Activated CD4-positive, alpha-beta T cell treated with anti-CD3 and anti-CD28 coated beads for 36 hours (primary cell): ENCODE results near the gene EFNA5. TPM values are rescaled to one million over a fixed set of nuclear protein-coding genes. Genes with fewer than 3 reads are reported as not detected.

Experiments used
- ATAC-seq: fragments of 200-7000 bp; cut with Tn5 transposase; one replicate; pipeline ENCODE4 v1.10.0; 2021; ENCODE audit warnings: mild to moderate bottlenecking, moderate library complexity
- CTCF ChIA-PET: fragments of 350-600 bp; sonication (Branson Sonifier 250); formaldehyde crosslinking; loops from one replicate; lab custom pipeline; 2021; ENCODE audit warnings: antibody characterized with exemption; lab: Charles Lee
- POLR2A ChIA-PET: fragments of 350-600 bp; sonication (Branson Sonifier 250); formaldehyde crosslinking; loops from one replicate; lab custom pipeline; 2021; ENCODE audit warnings: antibody characterized with exemption, inconsistent platforms; lab: Charles Lee
- DNase-seq: peaks from one replicate; pipeline ENCODE4 v3.0.0-alpha.2; 2020
- H3K27ac Mint-ChIP-seq: one replicate; pipeline ENCODE4 v1.8.0; 2021; ENCODE audit warnings: mixed read lengths
- H3K27me3 Mint-ChIP-seq: one replicate; pipeline ENCODE4 v1.8.0; 2021; ENCODE audit warnings: mixed read lengths
- H3K36me3 Mint-ChIP-seq: one replicate; pipeline ENCODE4 v1.8.0; 2021; ENCODE audit warnings: low read depth, mixed read lengths
- H3K4me1 Mint-ChIP-seq: one replicate; pipeline ENCODE4 v1.8.0; 2021; ENCODE audit warnings: mixed read lengths
- H3K4me3 Mint-ChIP-seq: one replicate; pipeline ENCODE4 v1.8.0; 2021; ENCODE audit warnings: mild to moderate bottlenecking, moderate library complexity, mixed read lengths
- H3K9me3 Mint-ChIP-seq: one replicate; pipeline ENCODE4 v1.8.0; 2021; ENCODE audit warnings: low read depth, mixed read lengths
- intact Hi-C, 2 experiments: fragments of 100-400 bp; cut with DNase I in 1 of 2; cut with micrococcal nuclease in 1 of 2; formaldehyde crosslinking; loops; one replicate each; pipeline versions ENCODE4 v1.14.2 to v1.15.1; 2022 to 2024; cut with DNase I, micrococcal nuclease
- total RNA-seq, 2 experiments: library from RNA; stranded (reverse); gene quantifications; one replicate each; pipeline ENCODE4 v1.2.3, GENCODE V29; 2021

EFNA5 gene
- total RNA-seq, 2 experiments from 2014 or later, result not detected

DNA sequence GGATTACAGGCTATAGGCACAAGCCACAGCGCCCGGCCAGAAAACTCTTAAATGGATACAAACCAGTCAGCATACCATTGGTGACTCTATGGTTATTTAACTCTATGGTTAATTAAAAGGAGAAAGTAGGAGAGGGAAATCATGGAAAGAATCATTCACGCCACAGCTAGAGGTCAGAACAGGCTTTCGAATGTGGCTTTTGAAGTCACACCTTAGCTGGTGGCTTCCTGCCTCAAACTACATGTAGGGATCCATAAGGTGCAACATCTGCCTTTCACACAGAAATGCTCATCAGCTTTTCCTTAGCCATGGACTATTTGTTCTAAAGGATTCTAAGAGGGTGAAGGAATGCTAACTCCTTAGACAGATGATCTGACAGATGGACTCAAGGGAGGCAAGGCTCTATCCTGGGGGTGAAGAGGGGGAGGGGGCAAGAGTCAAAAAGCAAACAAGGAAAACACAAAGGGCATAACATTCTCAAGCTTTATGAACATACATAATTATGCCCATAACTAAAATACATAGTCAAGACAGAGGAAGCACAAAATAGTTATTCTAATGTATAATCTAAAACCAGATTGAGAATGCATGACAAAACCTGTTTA, 130.9 kb downstream of the EFNA5 start:
- Mint-ChIP-seq H3K27me3 (peaks cover 7% of the 10 kb centered on the region), H3K4me3 (no peak overlapping the region), H3K36me3 (no peaks in the 10 kb centered on the region), H3K4me1 (peaks cover 10% of the 10 kb centered on the region), H3K27ac (no peak overlapping the region), H3K9me3 (no peaks in the 10 kb centered on the region)
- ChIA-PET POLR2A (no interaction called here), CTCF (interaction anchor here (0.8 kb wide), 1 partner anchor 33 kb away, joined by 6 read pairs; no protein-coding TSS in a partner anchor)
- no peak for ATAC-seq
- intact Hi-C loops, result no loop called here
- no peak for DNase-seq

DNA sequence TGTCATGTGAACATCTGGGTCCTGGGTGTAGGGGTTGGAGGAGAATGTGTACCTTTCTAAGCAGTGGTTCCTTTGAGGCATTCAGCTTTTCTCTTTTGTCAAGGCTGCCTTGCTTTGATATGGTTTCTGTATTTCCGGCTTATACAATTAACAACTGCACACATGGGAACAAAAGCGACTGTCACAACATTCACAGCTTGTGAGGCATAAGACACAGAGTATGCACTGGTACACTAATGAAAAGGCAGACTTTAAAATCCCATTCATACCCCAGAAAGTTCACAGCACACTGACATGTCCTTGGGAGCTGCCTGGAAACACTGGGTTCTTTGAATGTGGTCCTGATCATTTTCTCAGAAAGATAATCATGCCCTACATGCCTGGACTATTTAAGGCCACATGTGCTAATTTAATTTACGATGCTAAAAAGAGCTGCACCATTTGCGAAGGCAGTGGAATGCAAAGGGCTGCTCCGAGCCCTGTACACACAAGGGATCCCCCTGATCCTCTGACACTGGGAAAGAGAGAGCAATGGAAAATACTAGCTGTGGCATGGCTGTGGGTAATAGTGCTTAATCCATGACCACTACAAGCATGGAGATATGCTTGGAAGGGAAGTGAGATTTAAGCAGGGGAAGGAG, 131.8 kb downstream of the EFNA5 start:
- intact Hi-C loops, result no loop called here
- ChIA-PET CTCF (interaction anchor here (1.0 kb wide), 1 partner anchor 35 kb away, joined by 5 read pairs; no protein-coding TSS in a partner anchor), POLR2A (no interaction called here)
- no peak for ATAC-seq
- no peak for DNase-seq
- H3K27me3 Mint-ChIP-seq, result peaks cover 8% of the 10 kb centered on the region
- peaks cover 10% of the 10 kb centered on the region for H3K4me1 Mint-ChIP-seq
- H3K36me3 Mint-ChIP-seq, result no peaks in the 10 kb centered on the region
- H3K27ac Mint-ChIP-seq, result no peak overlapping the region
- H3K9me3 Mint-ChIP-seq, result no peaks in the 10 kb centered on the region
- no peak overlapping the region for H3K4me3 Mint-ChIP-seq

GRCh38 chr5:107538331-107538730, 132.4 kb downstream of the EFNA5 start:
- H3K36me3 Mint-ChIP-seq, result no peaks in the 10 kb centered on the region
- ChIA-PET POLR2A (no interaction called here), CTCF (interaction anchor here (1.0 kb wide), 1 partner anchor 34 kb away, joined by 5 read pairs; no protein-coding TSS in a partner anchor)
- H3K27ac Mint-ChIP-seq, result no peak overlapping the region
- DNase-seq, result no peak
- intact Hi-C loops, result no loop called here
- H3K4me1 Mint-ChIP-seq, result peaks cover 10% of the 10 kb centered on the region
- peaks cover 9% of the 10 kb centered on the region for H3K27me3 Mint-ChIP-seq
- ATAC-seq, result no peak
- no peaks in the 10 kb centered on the region for H3K9me3 Mint-ChIP-seq
- H3K4me3 Mint-ChIP-seq, result no peak overlapping the region

DNA sequence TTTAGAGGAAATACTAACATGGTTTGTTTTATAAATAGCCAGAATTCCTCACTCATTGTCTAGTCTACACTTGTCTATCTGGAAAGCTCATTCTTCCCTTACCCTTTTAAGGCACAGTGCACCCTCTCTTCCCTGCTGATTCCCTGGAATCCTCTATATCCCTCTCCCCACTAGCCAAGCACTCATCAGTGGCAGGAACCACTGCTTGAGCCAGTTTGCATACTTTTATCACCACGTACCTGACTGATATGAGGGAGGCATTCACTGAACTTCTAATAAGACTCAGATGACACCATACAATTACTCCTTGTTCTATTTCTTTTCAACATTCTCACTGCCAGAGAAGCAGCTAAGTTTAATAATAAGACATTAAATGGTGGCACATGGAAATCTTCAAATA, 134.9 kb downstream of the EFNA5 start:
- intact Hi-C loops, result no loop called here
- ChIA-PET POLR2A (no interaction called here), CTCF (interaction anchor here (1.0 kb wide), 1 partner anchor 13 kb away, joined by 3 read pairs; no protein-coding TSS in a partner anchor)
- H3K27me3 Mint-ChIP-seq, result peaks cover 16% of the 10 kb centered on the region
- DNase-seq (no peak), ATAC-seq (no peak)
- H3K9me3 Mint-ChIP-seq, result no peaks in the 10 kb centered on the region
- peaks cover 10% of the 10 kb centered on the region for H3K4me1 Mint-ChIP-seq
- H3K36me3 Mint-ChIP-seq, result no peaks in the 10 kb centered on the region
- H3K27ac Mint-ChIP-seq, result no peak overlapping the region
- no peak overlapping the region for H3K4me3 Mint-ChIP-seq

GRCh38 chr5:107533910-107534876, 136.5 kb downstream of the EFNA5 start:
- H3K4me3 Mint-ChIP-seq, result no peak overlapping the region
- intact Hi-C loops, result no loop called here
- ChIA-PET CTCF (interaction anchor here (1.0 kb wide), 2 partner anchors 28 to 38 kb away, joined by 3 to 4 read pairs; no protein-coding TSS in a partner anchor), POLR2A (no interaction called here)
- ATAC-seq (no peak), DNase-seq (no peak)
- H3K27me3 Mint-ChIP-seq, result peaks cover 14% of the 10 kb centered on the region
- no peaks in the 10 kb centered on the region for H3K9me3 Mint-ChIP-seq
- peaks cover 10% of the 10 kb centered on the region for H3K4me1 Mint-ChIP-seq
- no peak overlapping the region for H3K27ac Mint-ChIP-seq
- no peaks in the 10 kb centered on the region for H3K36me3 Mint-ChIP-seq

DNA sequence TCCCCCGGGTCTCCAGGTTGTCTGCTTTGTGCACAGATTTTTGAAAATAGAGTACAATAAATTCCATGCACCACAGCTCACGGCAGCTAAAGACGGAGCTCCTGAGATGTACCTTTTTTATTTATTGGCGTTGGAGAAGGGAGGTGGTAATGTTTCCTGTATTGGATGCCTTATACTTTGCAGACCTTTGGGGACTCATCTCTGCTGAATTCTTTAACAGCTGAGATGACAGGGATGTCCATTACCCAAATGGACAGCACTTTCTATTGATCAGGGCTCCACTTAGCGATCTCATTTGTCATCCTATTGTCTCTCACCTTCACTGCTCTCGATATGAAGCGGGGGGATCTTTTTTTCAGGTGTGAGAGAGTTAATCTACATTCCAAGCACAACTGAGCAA, 137.8 kb downstream of the EFNA5 start:
- ChIA-PET CTCF (no interaction called here), POLR2A (no interaction called here)
- Mint-ChIP-seq H3K27ac (no peak overlapping the region), H3K9me3 (no peaks in the 10 kb centered on the region), H3K4me1 (peaks cover 3% of the 10 kb centered on the region), H3K27me3 (peaks cover 10% of the 10 kb centered on the region), H3K4me3 (no peak overlapping the region), H3K36me3 (no peaks in the 10 kb centered on the region)
- intact Hi-C loops, result no loop called here
- no peak for DNase-seq
- no peak for ATAC-seq

- Mint-ChIP-seq H3K27me3 (peaks cover 10% of the 10 kb centered on the region), H3K4me1 (no peaks in the 10 kb centered on the region), H3K27ac (no peak overlapping the region), H3K4me3 (no peak overlapping the region), H3K9me3 (no peaks in the 10 kb centered on the region), H3K36me3 (no peaks in the 10 kb centered on the region)
- ATAC-seq (no peak), DNase-seq (no peak)
- CTCF ChIA-PET, result interaction anchor here (0.9 kb wide), 1 partner anchor 13 kb away, joined by 3 read pairs; no protein-coding TSS in a partner anchor
- intact Hi-C loops, result no loop called here
- POLR2A ChIA-PET, result no interaction called here
Observed at GRCh38 chr5:107532169-107532878, 138.4 kb downstream of the EFNA5 start.

DNA sequence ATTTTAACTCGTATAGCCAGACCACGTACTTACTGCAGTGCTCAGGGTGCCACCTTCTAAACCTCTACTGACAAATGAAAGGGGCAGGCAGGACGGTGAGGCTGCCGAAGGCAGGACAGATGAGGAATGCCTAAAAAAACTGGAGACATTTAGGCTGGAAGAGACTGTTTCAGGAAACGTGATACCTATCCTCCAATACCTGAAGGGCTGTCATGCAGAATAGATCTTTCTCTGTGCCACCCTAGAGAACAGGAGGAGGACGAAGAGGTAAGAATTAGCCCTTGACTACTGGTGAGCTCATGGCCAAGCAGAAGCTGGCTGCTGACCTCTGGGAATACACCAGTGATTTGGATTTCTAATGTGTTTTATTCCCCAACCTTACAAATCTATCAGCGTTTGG, 139.4 kb downstream of the EFNA5 start:
- Mint-ChIP-seq H3K4me3 (no peak overlapping the region), H3K9me3 (no peaks in the 10 kb centered on the region), H3K27me3 (peaks cover 10% of the 10 kb centered on the region), H3K4me1 (no peaks in the 10 kb centered on the region), H3K27ac (no peak overlapping the region), H3K36me3 (no peaks in the 10 kb centered on the region)
- ChIA-PET POLR2A (no interaction called here), CTCF (interaction anchor here (0.9 kb wide), 1 partner anchor 12 kb away, joined by 3 read pairs; no protein-coding TSS in a partner anchor)
- DNase-seq, result no peak
- no peak for ATAC-seq
- intact Hi-C loops, result no loop called here

GRCh38 chr5:107529618-107530017, 141.1 kb downstream of the EFNA5 start:
- Mint-ChIP-seq H3K36me3 (no peaks in the 10 kb centered on the region), H3K27me3 (peaks cover 12% of the 10 kb centered on the region), H3K27ac (no peak overlapping the region), H3K9me3 (no peaks in the 10 kb centered on the region), H3K4me3 (no peak overlapping the region), H3K4me1 (no peaks in the 10 kb centered on the region)
- ChIA-PET CTCF (interaction anchor here (1.4 kb wide), 1 partner anchor 43 kb away, joined by 3 read pairs; no protein-coding TSS in a partner anchor), POLR2A (no interaction called here)
- intact Hi-C loops, result no loop called here
- DNase-seq (no peak), ATAC-seq (no peak)

DNA sequence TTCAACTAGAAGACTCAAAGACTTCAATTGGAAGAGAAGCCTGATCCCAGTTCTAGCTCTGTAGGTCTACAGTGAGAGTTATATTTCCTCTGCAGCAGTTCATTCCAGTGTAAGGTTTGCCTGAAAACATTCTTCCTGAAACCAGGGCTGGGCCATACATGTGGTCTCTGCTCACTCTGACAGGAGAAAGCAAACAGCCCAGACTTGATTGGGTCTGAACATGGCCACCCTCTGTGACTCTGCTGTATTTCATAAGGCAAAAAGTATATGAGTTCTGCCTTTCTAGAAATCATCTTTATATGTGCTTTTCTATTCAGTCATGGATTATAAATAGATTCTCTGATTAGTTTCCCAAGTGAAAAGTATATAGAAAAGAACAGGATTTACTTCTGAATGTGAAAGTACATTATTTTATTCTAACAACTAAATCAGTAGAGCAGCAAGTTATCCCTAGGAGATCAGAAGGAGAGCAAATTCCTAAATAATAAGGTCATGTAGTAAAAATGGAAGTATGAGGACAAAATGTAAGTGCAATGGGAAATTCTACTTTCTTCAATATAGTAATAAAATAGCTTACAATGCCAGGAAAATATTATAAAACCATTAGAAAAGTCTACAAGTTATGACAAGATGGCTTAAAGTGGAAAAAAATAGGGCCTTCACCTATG, 144.3 kb downstream of the EFNA5 start:
- Mint-ChIP-seq H3K27ac (no peak overlapping the region), H3K4me1 (no peaks in the 10 kb centered on the region), H3K36me3 (no peaks in the 10 kb centered on the region), H3K9me3 (no peaks in the 10 kb centered on the region), H3K4me3 (no peak overlapping the region), H3K27me3 (peaks cover 4% of the 10 kb centered on the region)
- intact Hi-C loops, result no loop called here
- ATAC-seq (no peak), DNase-seq (no peak)
- ChIA-PET POLR2A (no interaction called here), CTCF (no interaction called here)
